Esophagus squamous epithelium (tissue), 5 donors: Measurements from ENCODE around the gene HES2. TPM values are rescaled to one million over a fixed set of nuclear protein-coding genes. Genes with fewer than 3 reads are reported as not detected.

ENCODE experiments used
- DNase-seq: peaks from one replicate; lab custom pipeline; 2025; lab: John Stamatoyannopoulos, UW
- H3K27ac ChIP-seq, 4 donors: fragments of 200-600 bp; sonication (generic); one replicate each; pipeline ENCODE4 v1.5.1; 2016 to 2019; ENCODE audit warnings: mild to moderate bottlenecking in 1 of 4
- H3K27me3 ChIP-seq, 4 donors: fragments of 200-600 bp; sonication (generic); 1 replicate in 3 of 4; 2 replicates in 1 of 4; pipeline versions ENCODE4 v1.5.1 to v1.6.0; 2017 to 2021; ENCODE audit warnings: antibody characterized with exemption in 1 of 4
- H3K36me3 ChIP-seq, 3 donors: fragments of 200-600 bp; sonication (generic); one replicate each; pipeline ENCODE4 v1.5.1; 2016 to 2019
- H3K4me1 ChIP-seq, 3 donors: fragments of 200-600 bp; sonication (generic); one replicate each; pipeline ENCODE4 v1.5.1; 2017 to 2019
- H3K4me3 ChIP-seq, 4 donors: fragments of 200-600 bp; sonication (generic); 1 replicate in 3 of 4; 2 replicates in 1 of 4; pipeline ENCODE4 v1.5.1; 2016 to 2019; ENCODE audit warnings: mild to moderate bottlenecking in 2 of 4, moderate library complexity in 1 of 4
- H3K9me3 ChIP-seq, 3 donors: fragments of 200-600 bp; sonication (generic); one replicate each; pipeline ENCODE4 v1.5.1; 2016 to 2019
- POLR2A ChIP-seq, 4 donors: fragments of 450-650 bp; IDR thresholded peaks; one replicate each; pipeline ENCODE4 v1.6.1; 2017; ENCODE audit warnings: antibody characterized with exemption in 4 of 4, mild to moderate bottlenecking in 4 of 4, moderate library complexity in 3 of 4
- WGBS, 2 donors: methylation state at CpG; one replicate each; pipeline ENCODE4 v1.1.5; 2018; 5-methylcytosine and 5-hydroxymethylcytosine counted together
- intact Hi-C: fragments of 100-400 bp; cut with DNase I; formaldehyde crosslinking; loops from one replicate; pipeline ENCODE4 v1.15.0; 2022
- total RNA-seq, 4 donors: library from RNA; depleted of rRNA; stranded (reverse); fragments of >200 nt; gene quantifications; one replicate each; pipeline ENCODE4 v1.1.0, GENCODE V29; 2016
- TF ChIP-seq, protein P1 (sequence below), 6 experiments: fragments of 450-650 bp in 4 of 6; fragments of 200-600 bp in 2 of 6; sonication (generic) in 2 of 6; IDR thresholded peaks; one replicate each; pipeline ENCODE4 v1.5.1; 2016 to 2019; ENCODE audit warnings: antibody characterized with exemption in 6 of 6, mild to moderate bottlenecking in 4 of 6, moderate library complexity in 4 of 6
- donor health status: DM: yes; HTN: yes; CAD: no.

The HES2 gene
- total RNA-seq, 4 donors from 2014 or later, result 40.5 to 51.9 (median 50.2) TPM

DNA sequence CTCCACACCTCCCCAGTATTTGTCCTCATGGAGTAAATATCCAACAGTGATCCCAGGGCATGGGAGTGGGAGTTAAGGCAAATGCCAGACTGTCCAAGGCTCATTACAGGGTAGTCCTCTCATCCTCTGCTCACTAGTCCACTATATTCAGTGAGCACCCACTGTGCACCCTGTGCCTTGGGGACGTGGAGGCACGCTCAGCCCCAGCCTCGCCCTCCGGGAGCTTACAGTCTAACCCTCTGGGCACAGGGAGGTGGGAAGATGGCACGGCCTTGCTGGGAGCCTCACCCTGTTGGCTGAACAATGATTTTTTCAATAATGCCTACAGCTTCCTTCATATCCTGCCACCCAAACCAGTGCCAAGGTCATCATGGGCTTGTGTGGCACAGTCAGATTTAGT lies 2.8 kb downstream of the HES2 start:
- no peak for DNase-seq
- no CpG with 5 or more reads among the region's 5 CpGs for WGBS, 2 donors
- peaks cover 0 to 99% (median 5%) of the 10 kb centered on the region in 4 donors for H3K27me3 ChIP-seq
- H3K4me3 ChIP-seq, result no peak overlapping the region
- H3K4me1 ChIP-seq, result peaks cover 26 to 98% (median 52%) of the 10 kb centered on the region in 3 donors
- H3K27ac ChIP-seq, result peak overlapping the region in 1 of 4 donors; percentile 83
- H3K9me3 ChIP-seq, result no peaks in the 10 kb centered on the region
- intact Hi-C loops, result no loop called here
- H3K36me3 ChIP-seq, result no peaks in the 10 kb centered on the region
- TF ChIP-seq POLR2A (IDR thresholded peaks at IDR 0.05), result no peak
- TF ChIP-seq, protein P1, sequence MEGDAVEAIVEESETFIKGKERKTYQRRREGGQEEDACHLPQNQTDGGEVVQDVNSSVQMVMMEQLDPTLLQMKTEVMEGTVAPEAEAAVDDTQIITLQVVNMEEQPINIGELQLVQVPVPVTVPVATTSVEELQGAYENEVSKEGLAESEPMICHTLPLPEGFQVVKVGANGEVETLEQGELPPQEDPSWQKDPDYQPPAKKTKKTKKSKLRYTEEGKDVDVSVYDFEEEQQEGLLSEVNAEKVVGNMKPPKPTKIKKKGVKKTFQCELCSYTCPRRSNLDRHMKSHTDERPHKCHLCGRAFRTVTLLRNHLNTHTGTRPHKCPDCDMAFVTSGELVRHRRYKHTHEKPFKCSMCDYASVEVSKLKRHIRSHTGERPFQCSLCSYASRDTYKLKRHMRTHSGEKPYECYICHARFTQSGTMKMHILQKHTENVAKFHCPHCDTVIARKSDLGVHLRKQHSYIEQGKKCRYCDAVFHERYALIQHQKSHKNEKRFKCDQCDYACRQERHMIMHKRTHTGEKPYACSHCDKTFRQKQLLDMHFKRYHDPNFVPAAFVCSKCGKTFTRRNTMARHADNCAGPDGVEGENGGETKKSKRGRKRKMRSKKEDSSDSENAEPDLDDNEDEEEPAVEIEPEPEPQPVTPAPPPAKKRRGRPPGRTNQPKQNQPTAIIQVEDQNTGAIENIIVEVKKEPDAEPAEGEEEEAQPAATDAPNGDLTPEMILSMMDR (IDR thresholded peaks at IDR 0.05), result no peak

DNA sequence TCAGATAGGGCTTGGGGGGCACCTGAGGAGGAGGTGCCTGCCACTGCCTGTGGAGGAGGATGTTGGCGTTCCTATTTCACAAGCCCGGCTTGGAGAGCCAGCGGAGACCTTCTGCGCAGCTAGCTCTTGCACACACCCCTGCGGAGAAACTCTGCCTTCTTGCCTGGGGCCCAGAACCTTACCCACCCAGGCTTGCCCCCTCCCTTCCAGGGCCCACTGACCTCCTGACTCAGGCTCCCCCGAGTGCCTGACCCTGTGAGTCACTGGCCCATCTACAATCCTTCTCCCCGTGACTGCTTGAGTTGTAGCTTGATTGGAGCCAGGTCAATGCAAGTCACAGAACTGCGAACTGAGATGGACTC lies 3.4 kb downstream of the HES2 start:
- 66% methylated on average over 5 of the region's 8 CpGs; no CpG with 5 or more reads in 1 of the 2 donors for WGBS, 2 donors
- intact Hi-C loops, result no loop called here
- DNase-seq, result no peak
- peaks cover 26 to 92% (median 48%) of the 10 kb centered on the region in 3 donors for H3K4me1 ChIP-seq
- H3K4me3 ChIP-seq, result no peak overlapping the region
- peak overlapping the region; percentile 79 to 89 (median 81) for H3K27ac ChIP-seq
- peaks cover 0 to 95% (median 5%) of the 10 kb centered on the region in 4 donors for H3K27me3 ChIP-seq
- TF ChIP-seq POLR2A (IDR thresholded peaks at IDR 0.05), result no peak
- TF ChIP-seq, protein P1 (IDR thresholded peaks at IDR 0.05), result no peak
- no peaks in the 10 kb centered on the region for H3K36me3 ChIP-seq
- no peaks in the 10 kb centered on the region for H3K9me3 ChIP-seq

DNA sequence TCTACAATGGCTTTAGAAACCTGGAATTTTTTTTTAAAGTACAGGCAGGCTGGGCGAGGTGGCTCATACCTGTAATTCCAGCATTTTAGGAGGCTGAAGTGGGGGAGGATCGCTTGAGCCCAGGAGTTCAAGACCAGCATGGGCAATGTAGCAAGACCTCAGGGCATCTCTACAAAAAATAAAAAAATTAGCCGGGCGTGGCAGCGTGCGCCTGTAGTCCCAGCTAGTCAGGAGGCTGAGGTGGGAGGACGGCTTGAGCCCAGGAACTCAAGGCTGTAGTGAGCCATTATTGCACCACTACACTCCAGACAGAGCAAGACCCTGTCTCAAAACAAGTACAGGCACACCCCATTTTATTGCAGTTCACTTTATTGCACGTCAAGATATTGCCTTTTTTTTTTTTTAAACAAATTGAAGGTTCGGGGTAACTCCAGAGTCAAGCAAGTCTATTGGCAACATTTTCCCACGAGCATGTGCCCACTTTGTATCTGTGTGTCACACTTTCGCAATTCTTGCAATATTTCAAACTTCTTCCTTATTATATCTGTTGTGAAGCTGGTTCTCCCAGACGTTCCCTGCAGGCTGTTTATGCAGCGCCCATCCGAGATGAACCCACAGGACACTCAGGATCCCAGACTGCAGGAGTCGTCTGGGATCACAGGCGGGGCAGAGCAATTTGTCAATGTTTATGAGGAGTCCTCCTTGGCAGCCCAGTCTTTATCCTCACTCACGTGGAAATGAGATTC lies 4.7 kb downstream of the HES2 start:
- no peak for DNase-seq
- Histone ChIP-seq H3K36me3 (no peaks in the 10 kb centered on the region), H3K4me3 (no peak overlapping the region), H3K27me3 (peaks cover 0 to 93% (median 5%) of the 10 kb centered on the region in 4 donors), H3K27ac (peak overlapping the region; percentile 79 to 89 (median 81)), H3K9me3 (no peaks in the 10 kb centered on the region), H3K4me1 (peaks cover 15 to 80% (median 35%) of the 10 kb centered on the region in 3 donors)
- TF ChIP-seq, protein P1 (IDR thresholded peaks at IDR 0.05), result no peak
- TF ChIP-seq POLR2A (IDR thresholded peaks at IDR 0.05), result no peak
- WGBS, 2 donors, result 26 to 33% methylated on average over 10 to 17 of the region's 17 CpGs
- intact Hi-C loops, result no loop called here

DNA sequence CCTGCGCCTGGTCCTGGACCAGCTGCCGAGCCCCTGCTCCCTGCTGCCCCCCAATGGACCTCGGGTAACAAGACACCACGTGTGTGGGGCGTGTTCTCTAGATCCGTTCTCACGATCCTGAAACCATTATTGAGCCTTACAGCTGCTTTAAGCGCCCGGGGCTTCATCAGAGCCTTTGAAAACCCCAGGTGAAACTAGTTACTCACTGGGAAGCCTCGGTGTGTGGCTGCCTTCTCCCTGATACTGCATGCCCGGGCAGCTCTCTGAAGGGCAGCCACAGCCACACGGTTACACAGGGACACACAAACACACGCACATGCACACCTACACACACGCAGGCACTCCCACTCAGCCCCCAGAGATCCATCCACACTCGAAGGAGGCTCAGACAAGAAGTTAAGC lies 5.3 kb downstream of the HES2 start:
- Histone ChIP-seq H3K27me3 (peaks cover 0 to 89% (median 4%) of the 10 kb centered on the region in 4 donors), H3K4me1 (peaks cover 12 to 74% (median 29%) of the 10 kb centered on the region in 3 donors), H3K27ac (peak overlapping the region; percentile 79 to 89 (median 81)), H3K9me3 (no peaks in the 10 kb centered on the region), H3K36me3 (no peaks in the 10 kb centered on the region), H3K4me3 (no peak overlapping the region)
- intact Hi-C loops, result no loop called here
- WGBS, 2 donors, result 6% methylated on average over 10 of the region's 15 CpGs; no CpG with 5 or more reads in 1 of the 2 donors
- no peak for DNase-seq
- TF ChIP-seq, protein P1 (IDR thresholded peaks at IDR 0.05), result peak in 2 of 6 experiments; percentile 34 to 46
- no peak for TF ChIP-seq POLR2A (IDR thresholded peaks at IDR 0.05)

DNA sequence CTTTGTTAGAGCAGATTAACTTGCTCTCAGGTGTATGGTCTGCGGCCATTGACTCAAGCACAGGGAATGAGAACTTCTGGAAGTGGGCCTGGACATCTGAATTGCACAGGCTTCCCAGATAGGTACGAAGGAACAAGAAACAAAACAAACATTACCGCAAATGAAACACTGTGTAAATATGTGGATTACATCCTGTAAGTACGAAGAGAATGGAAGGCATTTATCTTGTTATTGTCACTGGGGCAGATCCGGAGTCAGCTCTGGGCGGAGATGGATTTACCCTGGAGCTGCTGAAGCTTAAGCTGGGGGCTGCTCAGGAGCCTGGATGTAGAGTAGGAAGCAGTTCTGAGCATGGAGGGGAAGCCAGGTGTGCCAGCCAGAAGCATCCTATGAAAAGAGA lies 6.8 kb downstream of the HES2 start:
- Histone ChIP-seq H3K4me1 (peaks cover 10 to 58% (median 17%) of the 10 kb centered on the region in 3 donors), H3K27me3 (peaks cover 0 to 73% (median 2%) of the 10 kb centered on the region in 4 donors), H3K9me3 (no peaks in the 10 kb centered on the region), H3K27ac (peak overlapping the region; percentile 37 to 89 (median 79)), H3K36me3 (no peaks in the 10 kb centered on the region), H3K4me3 (no peak overlapping the region)
- intact Hi-C loops, result no loop called here
- TF ChIP-seq, protein P1 (IDR thresholded peaks at IDR 0.05), result no peak
- TF ChIP-seq POLR2A (IDR thresholded peaks at IDR 0.05), result no peak
- WGBS, 2 donors, result 25 to 40% methylated on average over 6 of the region's 6 CpGs
- DNase-seq, result no peak
